Suprapubic skin (tissue), 4 donors: ENCODE measurements around the gene POLR3E. TPM values are rescaled to one million over a fixed set of nuclear protein-coding genes. Genes with fewer than 3 reads are reported as not detected.

ENCODE experiments used
- DNase-seq, 2 donors: peaks; one replicate each; pipeline ENCODE4 v3.0.0-alpha.2; 2019; ENCODE audit warnings: low spot score in 2 of 2
- H3K27ac ChIP-seq: fragments of 200-600 bp; sonication (generic); one replicate; pipeline ENCODE4 v1.5.1; 2019
- H3K27me3 ChIP-seq: fragments of 200-600 bp; sonication (generic); one replicate; pipeline ENCODE4 v1.5.1; 2019
- H3K36me3 ChIP-seq: fragments of 200-600 bp; sonication (generic); one replicate; pipeline ENCODE4 v1.5.1; 2019
- H3K4me1 ChIP-seq: fragments of 200-600 bp; sonication (generic); one replicate; pipeline ENCODE4 v1.5.1; 2019
- H3K4me3 ChIP-seq: fragments of 200-600 bp; sonication (generic); one replicate; pipeline ENCODE4 v1.5.1; 2019; ENCODE audit warnings: mild to moderate bottlenecking
- H3K9me3 ChIP-seq: fragments of 200-600 bp; sonication (generic); one replicate; pipeline ENCODE4 v1.5.1; 2019
- CTCF ChIP-seq, 2 donors: fragments of 200-600 bp in 1 of 2; fragments of 450-650 bp in 1 of 2; sonication (generic) in 1 of 2; IDR thresholded peaks; one replicate each; pipeline ENCODE4 v1.5.1; 2016 to 2019; ENCODE audit warnings: antibody characterized with exemption in 2 of 2, mild to moderate bottlenecking in 1 of 2, moderate library complexity in 1 of 2
- EP300 ChIP-seq: sonication (generic); formaldehyde crosslinking; IDR thresholded peaks from one replicate; pipeline ENCODE4 v1.6.1; 2017; ENCODE audit warnings: antibody characterized with exemption
- POLR2A ChIP-seq, 2 donors: fragments of 450-650 bp; IDR thresholded peaks; one replicate each; pipeline ENCODE4 v1.6.1; 2017; ENCODE audit warnings: antibody characterized with exemption in 2 of 2, mild to moderate bottlenecking in 2 of 2, moderate library complexity in 2 of 2
- POLR2AphosphoS5 ChIP-seq, 3 donors: sonication (generic); formaldehyde crosslinking; IDR thresholded peaks; one replicate each; pipeline ENCODE4 v1.6.1; 2017; ENCODE audit warnings: antibody characterized with exemption in 3 of 3
- WGBS: methylation state at CpG from one replicate; pipeline ENCODE4 v1.1.5; 2018; 5-methylcytosine and 5-hydroxymethylcytosine counted together
- total RNA-seq, 4 donors: library from RNA; depleted of rRNA; stranded (reverse); fragments of >200 nt; gene quantifications; one replicate each; pipeline ENCODE4 v1.1.0, GENCODE V29; 2016

The POLR3E gene
- total RNA-seq, 4 donors from 2014 or later, result 63.3 to 116 (median 89.0) TPM

GRCh38 chr16:22353191-22353919 is 56.1 kb downstream of the POLR3E start:
- Histone ChIP-seq H3K4me1 (peaks cover 14% of the 10 kb centered on the region), H3K4me3 (no peak overlapping the region), H3K36me3 (peaks cover 24% of the 10 kb centered on the region), H3K9me3 (no peaks in the 10 kb centered on the region), H3K27ac (no peak overlapping the region), H3K27me3 (no peaks in the 10 kb centered on the region)
- TF ChIP-seq POLR2A (IDR thresholded peaks at IDR 0.05), result no peak
- TF ChIP-seq EP300, result no peak
- TF ChIP-seq CTCF (IDR thresholded peaks at IDR 0.05), result no peak
- TF ChIP-seq POLR2AphosphoS5 (IDR thresholded peaks at IDR 0.05), result no peak
- no peak for DNase-seq
- 56% methylated on average over 3 of the region's 3 CpGs for WGBS

GRCh38 chr16:22353933-22354541 is 56.8 kb downstream of the POLR3E start:
- 59% methylated on average over 5 of the region's 5 CpGs for WGBS
- DNase-seq, result no peak
- peaks cover 14% of the 10 kb centered on the region for H3K4me1 ChIP-seq
- H3K4me3 ChIP-seq, result no peak overlapping the region
- TF ChIP-seq EP300 (no peak), POLR2A (IDR thresholded peaks at IDR 0.05) (no peak), CTCF (IDR thresholded peaks at IDR 0.05) (no peak), POLR2AphosphoS5 (IDR thresholded peaks at IDR 0.05) (no peak)
- peaks cover 18% of the 10 kb centered on the region for H3K36me3 ChIP-seq
- no peaks in the 10 kb centered on the region for H3K27me3 ChIP-seq
- H3K9me3 ChIP-seq, result no peaks in the 10 kb centered on the region
- H3K27ac ChIP-seq, result no peak overlapping the region

- no peaks in the 10 kb centered on the region for H3K27me3 ChIP-seq
- no peak overlapping the region for H3K27ac ChIP-seq
- TF ChIP-seq EP300 (no peak), CTCF (IDR thresholded peaks at IDR 0.05) (no peak), POLR2A (IDR thresholded peaks at IDR 0.05) (no peak), POLR2AphosphoS5 (IDR thresholded peaks at IDR 0.05) (no peak)
- H3K4me1 ChIP-seq, result peaks cover 14% of the 10 kb centered on the region
- H3K9me3 ChIP-seq, result no peaks in the 10 kb centered on the region
- H3K4me3 ChIP-seq, result no peak overlapping the region
- H3K36me3 ChIP-seq, result peaks cover 6% of the 10 kb centered on the region
- DNase-seq, result no peak
Observed at GRCh38 chr16:22355487-22355908, 58.3 kb downstream of the POLR3E start.

GRCh38 chr16:22356930-22357634 is 59.9 kb downstream of the POLR3E start:
- DNase-seq, result no peak
- Histone ChIP-seq H3K36me3 (peaks cover 2% of the 10 kb centered on the region), H3K27me3 (no peaks in the 10 kb centered on the region), H3K27ac (no peak overlapping the region), H3K4me3 (no peak overlapping the region), H3K9me3 (no peaks in the 10 kb centered on the region), H3K4me1 (peaks cover 14% of the 10 kb centered on the region)
- no peak for TF ChIP-seq CTCF (IDR thresholded peaks at IDR 0.05)
- no peak for TF ChIP-seq EP300
- no peak for TF ChIP-seq POLR2AphosphoS5 (IDR thresholded peaks at IDR 0.05)
- no peak for TF ChIP-seq POLR2A (IDR thresholded peaks at IDR 0.05)
- 91% methylated on average over 7 of the region's 7 CpGs for WGBS

GRCh38 chr16:22357635-22357971 is 60.4 kb downstream of the POLR3E start:
- WGBS, result 76% methylated on average over 1 of the region's 1 CpG
- H3K9me3 ChIP-seq, result no peaks in the 10 kb centered on the region
- no peaks in the 10 kb centered on the region for H3K27me3 ChIP-seq
- DNase-seq, result no peak
- H3K36me3 ChIP-seq, result peaks cover 4% of the 10 kb centered on the region
- no peak overlapping the region for H3K4me3 ChIP-seq
- no peak overlapping the region for H3K27ac ChIP-seq
- no peak for TF ChIP-seq POLR2AphosphoS5 (IDR thresholded peaks at IDR 0.05)
- TF ChIP-seq CTCF (IDR thresholded peaks at IDR 0.05), result no peak
- no peak for TF ChIP-seq EP300
- no peak for TF ChIP-seq POLR2A (IDR thresholded peaks at IDR 0.05)
- peaks cover 14% of the 10 kb centered on the region for H3K4me1 ChIP-seq
